Parathyroid adenoma (tissue), 2 donors: ENCODE data around the gene GAL3ST3.
A peak's percentile ranks its signal among the peaks of the same experiment; 100 is the strongest.
"Not testable (repeated sequence)": the region's sequence is repeated elsewhere in the genome, so short reads cannot be mapped to it uniquely, and the experiment has no call there.

Experiments used
- H2AFZ ChIP-seq: fragments of 300-600 bp; sonication (generic); one replicate; pipeline ENCODE4 v1.7.0; 2017; ENCODE audit warnings: antibody characterized with exemption, mild to moderate bottlenecking
- H3K27ac ChIP-seq: fragments of 300-600 bp; sonication (generic); one replicate; pipeline ENCODE4 v1.7.0; 2017
- H3K27me3 ChIP-seq: fragments of 300-600 bp; sonication (generic); one replicate; pipeline ENCODE4 v1.7.0; 2017; ENCODE audit warnings: low read length; ENCODE audit not compliant: control insufficient read depth, insufficient read depth
- H3K36me3 ChIP-seq: fragments of 300-600 bp; sonication (generic); one replicate; pipeline ENCODE4 v1.7.0; 2017; ENCODE audit warnings: low read length; ENCODE audit not compliant: control insufficient read depth, insufficient read depth
- H3K4me1 ChIP-seq: fragments of 300-600 bp; sonication (generic); one replicate; pipeline ENCODE4 v1.7.0; 2017; ENCODE audit warnings: control low read depth
- H3K4me2 ChIP-seq: fragments of 300-600 bp; sonication (generic); one replicate; pipeline ENCODE4 v1.7.0; 2017; ENCODE audit warnings: low read length
- H3K4me3 ChIP-seq: fragments of 300-600 bp; sonication (generic); one replicate; pipeline ENCODE4 v1.7.0; 2017; ENCODE audit warnings: low read depth, low read length
- H3K79me2 ChIP-seq: fragments of 300-600 bp; sonication (generic); one replicate; pipeline ENCODE4 v1.7.0; 2017; ENCODE audit warnings: control low read depth
- H3K9ac ChIP-seq: fragments of 300-600 bp; sonication (generic); one replicate; pipeline ENCODE4 v1.7.0; 2017; ENCODE audit warnings: mild to moderate bottlenecking
- H3K9me3 ChIP-seq: fragments of 300-600 bp; sonication (generic); one replicate; pipeline ENCODE4 v1.7.0; 2017; ENCODE audit warnings: low read length; ENCODE audit not compliant: control insufficient read depth
- CTCF ChIP-seq: fragments of 300-600 bp; sonication (generic); IDR thresholded peaks from one replicate; pipeline ENCODE4 v1.7.0; 2017; ENCODE audit warnings: antibody characterized with exemption, mild to moderate bottlenecking
- donor health status: primary hyperparathyroidism.

GAL3ST3 gene

GRCh38 chr11:66012946-66013761 is 35.8 kb downstream of the GAL3ST3 start:
- Histone ChIP-seq H3K79me2 (no peaks in the 10 kb centered on the region), H3K4me1 (peaks cover 14% of the 10 kb centered on the region), H3K36me3 (no peaks in the 10 kb centered on the region), H3K27ac (no peak overlapping the region), H3K9ac (no peak overlapping the region), H3K9me3 (no peaks in the 10 kb centered on the region), H3K4me3 (no peak overlapping the region), H3K4me2 (no peak overlapping the region), H3K27me3 (no peaks in the 10 kb centered on the region), H2AFZ (no peak overlapping the region)
- no peak for TF ChIP-seq CTCF

GRCh38 chr11:66012371-66012945 is 36.5 kb downstream of the GAL3ST3 start:
- H2AFZ ChIP-seq, result peak overlapping the region; percentile 75
- no peak overlapping the region for H3K4me3 ChIP-seq
- no peak for TF ChIP-seq CTCF
- no peaks in the 10 kb centered on the region for H3K9me3 ChIP-seq
- no peaks in the 10 kb centered on the region for H3K79me2 ChIP-seq
- H3K27me3 ChIP-seq, result no peaks in the 10 kb centered on the region
- no peak overlapping the region for H3K27ac ChIP-seq
- H3K4me2 ChIP-seq, result no peak overlapping the region
- no peak overlapping the region for H3K9ac ChIP-seq
- peaks cover 14% of the 10 kb centered on the region for H3K4me1 ChIP-seq
- no peaks in the 10 kb centered on the region for H3K36me3 ChIP-seq

- Histone ChIP-seq H3K4me1 (peaks cover 14% of the 10 kb centered on the region), H3K9me3 (no peaks in the 10 kb centered on the region), H3K36me3 (no peaks in the 10 kb centered on the region), H3K79me2 (no peaks in the 10 kb centered on the region), H2AFZ (peak within 1 kb of the TSS; percentile 75), H3K9ac (no peak within 1 kb of the TSS), H3K27me3 (no peaks in the 10 kb centered on the region), H3K4me2 (no peak within 1 kb of the TSS), H3K4me3 (no peak within 1 kb of the TSS), H3K27ac (no peak within 1 kb of the TSS)
- no peak for TF ChIP-seq CTCF
Measured at GRCh38 chr11:66011785-66012303, 37.1 kb downstream of the GAL3ST3 start, which contains the start of gene CST6. Gene CST6 (plus strand): TSS chr11:66012008. CDS start chr11:66012045, 37 bp downstream.

- Histone ChIP-seq H3K9ac (no peak overlapping the region), H3K4me1 (peaks cover 14% of the 10 kb centered on the region), H3K36me3 (no peaks in the 10 kb centered on the region), H3K27me3 (no peaks in the 10 kb centered on the region), H3K4me2 (no peak overlapping the region), H3K9me3 (no peaks in the 10 kb centered on the region), H3K4me3 (no peak overlapping the region), H2AFZ (peak overlapping the region; percentile 75), H3K27ac (no peak overlapping the region), H3K79me2 (no peaks in the 10 kb centered on the region)
- TF ChIP-seq CTCF, result no peak
Measured at GRCh38 chr11:66011239-66011784, 37.6 kb downstream of the GAL3ST3 start.

- not testable (repeated sequence) for H3K4me3 ChIP-seq, H2AFZ ChIP-seq, H3K36me3 ChIP-seq
Measured at GRCh38 chr11:66010036-66010435, 38.9 kb downstream of the GAL3ST3 start.

More at GRCh38 chr11:66010036-66010435, 38.9 kb downstream of the GAL3ST3 start:
- H3K4me1 ChIP-seq, H3K9ac ChIP-seq, H3K27me3 ChIP-seq, H3K9me3 ChIP-seq, H3K79me2 ChIP-seq, H3K4me2 ChIP-seq, H3K27ac ChIP-seq: not testable (repeated sequence)
